GM23338 (cell line): Measurements from ENCODE around the gene STX1A. TPM values are rescaled to one million over a fixed set of nuclear protein-coding genes. Genes with fewer than 3 reads are reported as not detected.

Experiments
- CTCF ChIP-seq, 2 experiments: fragments of 200-600 bp in 1 of 2; sonication (generic) in 1 of 2; conservative IDR thresholded peaks; 2 replicates each; pipeline versions ENCODE4 v1.5.1 to v1.6.1; 2016 to 2017; ENCODE audit warnings: antibody characterized with exemption in 2 of 2, low read depth in 2 of 2, mild to moderate bottlenecking in 2 of 2, moderate library complexity in 1 of 2
- ETS1 ChIP-seq: IDR thresholded peaks from 2 replicates; pipeline ENCODE4 v1.6.1; 2016; ENCODE audit warnings: antibody characterized with exemption
- EZH2phosphoT487 ChIP-seq: fragments of 200-600 bp; sonication (generic); IDR thresholded peaks from one replicate; pipeline ENCODE4 v1.8.1; 2018; ENCODE audit warnings: antibody characterized with exemption; ENCODE audit not compliant: unreplicated experiment
- JUNB ChIP-seq: IDR thresholded peaks from one replicate; pipeline ENCODE4 v1.6.1; 2016; ENCODE audit warnings: antibody characterized with exemption; ENCODE audit not compliant: unreplicated experiment
- NANOG ChIP-seq: IDR thresholded peaks from 2 replicates; pipeline ENCODE4 v1.6.1; 2016; ENCODE audit warnings: antibody characterized with exemption, borderline replicate concordance
- POLR2AphosphoS5 ChIP-seq: IDR thresholded peaks from 2 replicates; pipeline ENCODE4 v1.6.1; 2016; ENCODE audit warnings: antibody characterized with exemption, low read depth
- STAT1 ChIP-seq: IDR thresholded peaks from one replicate; pipeline ENCODE4 v1.6.1; 2016; ENCODE audit warnings: antibody characterized with exemption; ENCODE audit not compliant: unreplicated experiment
- ZNF114 ChIP-seq: fragments of 250-450 bp; sonication (Bioruptor Pico); IDR thresholded peaks from 2 replicates; pipeline ENCODE4 v1.5.0; 2020; ENCODE audit warnings: mild to moderate bottlenecking, moderate library complexity
- ZNF331 ChIP-seq: fragments of 250-450 bp; sonication (Bioruptor Pico); IDR thresholded peaks from 2 replicates; pipeline ENCODE4 v1.5.0; 2020; ENCODE audit warnings: low read depth, mild to moderate bottlenecking, moderate library complexity
- ZNF462 ChIP-seq: fragments of 250-450 bp; sonication (Bioruptor Pico); IDR thresholded peaks from 2 replicates; pipeline ENCODE4 v1.5.0; 2020; ENCODE audit warnings: mild to moderate bottlenecking, moderate library complexity
- polyA plus RNA-seq: library from polyadenylated mRNA; unstranded; fragments of >200 nt; fragmentation: Nextera tagmentation; extraction: Ambion mirVana; gene quantifications from 2 replicates; pipeline ENCODE4 v1.2.1, GENCODE V29; 2016
- total RNA-seq: library from RNA; depleted of rRNA; stranded (reverse); fragments of >200 nt; shearing (Covaris generic); gene quantifications from 2 replicates; pipeline ENCODE4 v1.2.3, GENCODE V29; 2014

The STX1A gene
- total and polyA plus RNA-seq, 2 experiments from 2014 or later = 9.1 to 19.8 TPM

GRCh38 chr7:73683788-73684693, 35.4 kb downstream of the STX1A start (continued):
- TF ChIP-seq ZNF462 (CRISPR knock-in tag) (no peak), CTCF (conservative IDR thresholded peaks at IDR 0.05; ENCODE audit: low read depth in 2 of 2) (no peak), STAT1 (no peak), NANOG (no peak), ETS1 (no peak), ZNF114 (CRISPR knock-in tag) (no peak), ZNF331 (CRISPR knock-in tag) (no peak), JUNB (no peak), POLR2AphosphoS5 (no peak), EZH2phosphoT487 (no peak)
